ENCODE results near the gene ZC3H10.
A peak's percentile ranks its signal among the peaks of the same experiment; 100 is the strongest.
"Not testable (repeated sequence)": the region's sequence is repeated elsewhere in the genome, so short reads cannot be mapped to it uniquely, and the experiment has no call there.

ZC3H10 gene

DNA sequence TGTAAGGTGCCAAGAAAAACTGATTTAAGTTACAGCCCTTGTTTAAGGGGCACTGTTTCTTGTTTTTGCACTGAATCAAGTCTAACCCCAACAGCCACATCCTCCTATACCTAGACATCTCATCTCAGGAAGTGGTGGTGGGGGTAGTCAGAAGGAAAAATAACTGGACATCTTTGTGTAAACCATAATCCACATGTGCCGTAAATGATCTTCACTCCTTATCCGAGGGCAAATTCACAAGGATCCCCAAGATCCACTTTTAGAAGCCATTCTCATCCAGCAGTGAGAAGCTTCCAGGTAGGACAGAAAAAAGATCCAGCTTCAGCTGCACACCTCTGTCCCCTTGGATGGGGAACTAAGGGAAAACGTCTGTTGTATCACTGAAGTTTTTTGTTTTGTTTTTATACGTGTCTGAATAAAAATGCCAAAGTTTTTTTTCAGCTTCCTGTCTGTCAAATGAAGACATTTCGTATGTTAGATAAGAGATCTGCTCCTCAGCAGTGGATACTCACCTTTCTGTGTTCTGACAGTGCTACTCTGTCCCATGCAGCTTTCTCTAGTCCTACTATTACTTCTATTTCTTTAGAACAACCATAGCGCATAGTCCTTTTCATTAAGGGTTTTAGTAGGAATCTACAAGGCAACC is 14.9 kb upstream of the ZC3H10 start:
- no peak for DNase-seq

DNA sequence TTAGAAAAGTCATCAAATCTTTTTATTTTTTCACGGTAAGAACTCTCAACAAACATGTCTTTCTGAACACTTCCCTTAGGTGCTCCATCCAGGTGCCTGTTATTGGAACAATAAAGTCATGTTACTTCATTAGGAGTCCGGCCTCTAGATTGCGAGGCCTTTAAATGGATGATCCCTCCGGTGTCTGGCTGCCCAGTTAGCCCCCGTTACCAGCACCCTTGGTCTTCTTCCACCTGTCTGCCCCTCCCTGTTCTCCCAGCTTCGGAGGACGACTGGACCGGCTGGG is 14.3 kb upstream of the ZC3H10 start:
- DNase-seq, result no peak

DNA sequence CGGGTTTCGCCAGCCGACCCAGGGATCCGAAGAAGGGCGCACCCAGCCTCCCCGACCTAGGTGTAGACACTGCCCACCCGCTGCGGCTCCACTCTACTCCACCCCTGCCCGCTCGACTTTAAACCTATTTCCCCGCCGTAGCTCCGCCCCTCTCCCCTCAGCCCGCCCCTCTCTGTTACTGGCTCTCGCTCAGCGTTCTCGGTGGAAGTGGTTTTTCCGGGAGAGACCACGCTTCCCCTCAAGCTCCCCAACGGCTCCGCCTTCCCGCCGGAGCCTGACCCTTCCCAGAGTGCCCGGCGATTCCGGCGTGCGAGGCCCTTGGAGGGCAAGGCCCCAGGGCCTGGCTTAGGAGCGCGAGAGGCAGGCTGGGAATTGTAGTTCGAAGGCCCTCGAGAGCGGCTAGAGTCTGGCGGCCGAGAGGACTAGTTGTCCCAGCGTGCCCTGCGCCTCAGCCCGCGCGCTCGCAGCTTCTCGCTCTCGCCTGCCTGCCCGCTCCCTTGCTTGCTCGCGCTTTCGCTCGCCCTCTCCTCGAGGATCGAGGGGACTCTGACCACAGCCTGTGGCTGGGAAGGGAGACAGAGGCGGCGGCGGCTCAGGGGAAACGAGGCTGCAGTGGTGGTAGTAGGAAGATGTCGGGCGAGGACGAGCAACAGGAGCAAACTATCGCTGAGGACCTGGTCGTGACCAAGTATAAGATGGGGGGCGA is 13.8 kb upstream of the ZC3H10 start, which contains the start of gene PA2G4:
PA2G4 (plus strand) TSS at position 451 of the 706 bp plus-strand sequence; CDS start at position 630, 179 bp downstream.
- peak; percentile 99 for DNase-seq

DNA sequence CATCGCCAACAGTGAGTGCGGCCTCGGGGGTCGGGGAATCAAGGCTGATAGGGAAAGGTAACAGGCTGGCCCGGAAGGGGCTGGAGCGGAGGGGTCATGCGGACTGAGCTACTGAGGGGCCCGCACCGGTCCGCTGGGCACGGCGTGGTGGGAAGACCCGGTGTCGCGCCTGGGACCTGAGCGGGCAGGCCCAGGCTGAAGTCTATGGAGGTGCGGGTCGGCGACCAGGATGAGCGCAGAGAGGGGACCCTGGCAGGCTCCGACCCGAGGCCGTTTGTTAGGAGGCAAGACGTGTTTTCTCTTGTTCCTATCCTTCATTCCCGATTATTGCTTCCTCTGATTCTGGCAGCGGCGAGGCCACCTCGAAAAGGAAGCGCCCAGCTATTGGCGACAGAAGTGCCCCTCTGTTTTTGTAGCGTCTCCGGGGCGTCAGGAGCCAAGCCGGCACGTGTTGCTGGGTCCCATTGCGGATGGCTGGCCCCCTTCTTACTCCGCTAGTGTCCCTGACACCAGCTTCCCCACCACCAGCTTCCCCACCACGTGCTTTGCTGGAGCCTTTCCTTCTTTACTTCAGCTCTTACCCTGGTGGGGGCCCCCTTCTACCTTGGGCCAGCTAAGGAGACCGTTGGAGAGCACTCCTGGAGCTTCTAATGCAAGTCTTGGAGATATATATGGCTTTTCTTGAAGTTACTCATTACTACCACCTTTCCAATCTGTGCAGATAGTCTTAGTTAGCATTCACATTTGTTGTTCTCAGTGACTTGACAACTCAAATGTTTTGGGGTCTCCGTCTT is 13.1 kb upstream of the ZC3H10 start:
- peak; percentile 57 to 58 for DNase-seq

DNA sequence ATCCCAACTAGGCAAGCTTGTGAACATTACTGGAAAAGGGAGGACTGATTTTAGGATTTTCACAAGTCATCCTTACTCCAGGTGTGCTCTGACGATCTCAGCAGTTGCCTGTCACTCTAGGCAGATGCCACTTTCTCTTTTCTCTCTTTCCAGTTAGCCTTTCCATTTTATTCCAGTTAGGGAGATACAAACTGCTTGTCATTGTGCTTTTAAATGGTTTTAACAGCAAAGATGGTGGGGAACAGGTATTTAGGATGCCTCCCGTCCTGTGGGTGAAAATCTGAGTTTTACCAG is 12.5 kb upstream of the ZC3H10 start:
- DNase-seq, result no peak

DNA sequence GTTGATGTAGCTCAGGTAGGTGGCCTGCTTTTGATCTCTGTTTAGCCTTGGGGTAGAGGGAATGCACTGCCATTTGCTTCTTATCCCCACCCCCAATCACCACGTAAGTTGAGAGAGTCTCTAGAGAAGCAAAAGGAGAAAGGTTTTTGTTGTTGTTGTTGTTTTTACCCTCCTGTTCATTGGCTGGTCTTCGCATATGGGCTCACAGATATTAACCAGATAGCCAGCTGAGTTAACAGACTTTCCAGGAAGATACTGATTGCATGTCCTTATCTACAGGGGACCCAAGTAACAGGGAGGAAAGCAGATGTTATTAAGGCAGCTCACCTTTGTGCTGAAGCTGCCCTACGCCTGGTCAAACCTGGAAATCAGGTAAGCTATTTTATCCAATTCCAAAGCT is 10.8 kb upstream of the ZC3H10 start:
- DNase-seq, result no peak

DNA sequence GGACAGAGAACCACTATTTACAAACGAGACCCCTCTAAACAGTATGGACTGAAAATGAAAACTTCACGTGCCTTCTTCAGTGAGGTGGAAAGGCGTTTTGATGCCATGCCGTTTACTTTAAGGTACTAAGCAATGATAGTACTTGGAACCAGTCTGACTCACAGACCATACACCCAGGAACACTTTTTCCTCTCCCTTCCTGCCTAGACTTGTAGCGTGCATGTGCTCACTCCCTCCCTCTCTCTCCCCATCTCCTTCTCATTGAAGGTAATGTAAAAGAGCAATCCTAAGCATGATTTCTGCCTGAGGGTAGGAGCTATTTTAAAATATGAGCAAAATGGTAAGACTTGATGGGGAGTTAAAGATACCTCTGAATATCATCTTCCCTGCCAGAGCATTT is 7.5 kb upstream of the ZC3H10 start:
- DNase-seq, result no peak

DNA sequence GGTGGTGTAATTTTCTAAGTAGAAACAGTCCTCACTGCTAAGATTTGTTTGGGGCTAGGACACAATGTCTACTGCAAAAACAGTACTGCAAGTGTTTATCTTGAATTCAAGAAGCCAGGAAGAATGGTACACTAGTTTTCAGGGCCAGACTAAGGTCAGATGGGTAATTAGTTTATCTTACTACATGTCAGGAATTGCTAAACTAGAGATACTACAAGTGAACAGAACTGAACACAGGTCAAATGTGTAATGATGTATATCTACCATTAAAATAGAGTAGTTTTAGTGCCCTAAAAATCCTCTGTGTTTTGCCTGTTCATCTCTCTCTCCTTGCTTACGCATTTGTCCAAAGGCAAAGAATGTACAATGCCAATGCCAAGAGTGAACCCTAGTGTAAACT is 4.0 kb upstream of the ZC3H10 start:
- no peak for DNase-seq

DNA sequence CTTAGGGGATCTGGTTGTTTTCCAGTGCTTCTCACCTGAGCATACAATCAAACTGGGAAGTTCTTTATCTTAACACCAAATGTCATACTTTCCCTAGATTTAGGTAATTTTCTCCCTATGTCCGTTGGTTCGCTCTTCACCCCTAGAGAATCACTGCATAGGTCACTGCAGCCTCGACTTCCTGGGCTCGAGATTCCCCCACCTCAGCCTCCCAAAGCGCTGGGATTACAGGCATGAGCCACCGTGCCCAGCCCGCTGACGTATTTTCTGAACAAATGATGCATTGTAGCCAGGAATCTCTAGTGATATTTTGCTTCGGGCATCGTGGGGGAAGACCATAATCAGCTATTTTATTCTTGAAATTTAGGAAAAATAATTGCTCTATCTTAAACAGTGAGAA is 2.7 kb upstream of the ZC3H10 start:
- DNase-seq, result no peak

DNA sequence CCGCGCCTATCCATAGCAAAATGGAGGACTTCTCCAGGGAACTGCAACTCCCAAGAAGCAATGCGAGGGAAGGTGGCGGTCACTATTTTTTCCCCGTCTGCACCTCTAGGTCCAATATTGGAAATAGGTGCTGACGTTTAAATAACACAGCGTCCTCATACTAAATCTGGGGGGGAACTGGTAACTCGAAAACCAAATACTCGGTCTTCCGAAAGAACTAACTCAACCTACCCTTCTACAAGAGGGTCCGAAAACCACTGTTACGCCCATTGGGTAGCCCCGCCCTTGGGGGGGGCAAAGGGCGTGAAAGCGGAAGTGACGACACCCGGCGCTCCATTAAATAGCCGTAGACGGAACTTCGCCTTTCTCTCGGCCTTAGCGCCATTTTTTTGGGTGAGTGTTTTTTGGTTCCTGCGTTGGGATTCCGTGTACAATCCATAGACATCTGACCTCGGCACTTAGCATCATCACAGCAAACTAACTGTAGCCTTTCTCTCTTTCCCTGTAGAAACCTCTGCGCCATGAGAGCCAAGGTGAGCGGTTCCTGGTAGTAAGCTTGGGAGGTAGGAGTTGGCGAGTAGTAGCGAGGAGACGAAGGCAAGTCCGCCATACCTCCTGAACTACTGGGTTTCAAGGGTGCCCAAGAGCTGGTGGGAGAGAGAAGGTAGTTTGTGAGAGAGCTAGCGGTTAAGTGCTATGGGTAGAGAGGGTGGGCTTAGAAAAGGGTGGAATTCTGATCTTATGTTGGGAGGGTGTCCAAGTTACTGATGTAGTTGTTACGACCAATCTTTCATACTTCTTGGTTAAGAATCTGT is 1.6 kb upstream of the ZC3H10 start, which contains the start of gene RPL41:
RPL41 (plus strand) TSS at position 367 of the 815 bp plus-strand sequence.
- peak; percentile 97 to 98 for DNase-seq

DNA sequence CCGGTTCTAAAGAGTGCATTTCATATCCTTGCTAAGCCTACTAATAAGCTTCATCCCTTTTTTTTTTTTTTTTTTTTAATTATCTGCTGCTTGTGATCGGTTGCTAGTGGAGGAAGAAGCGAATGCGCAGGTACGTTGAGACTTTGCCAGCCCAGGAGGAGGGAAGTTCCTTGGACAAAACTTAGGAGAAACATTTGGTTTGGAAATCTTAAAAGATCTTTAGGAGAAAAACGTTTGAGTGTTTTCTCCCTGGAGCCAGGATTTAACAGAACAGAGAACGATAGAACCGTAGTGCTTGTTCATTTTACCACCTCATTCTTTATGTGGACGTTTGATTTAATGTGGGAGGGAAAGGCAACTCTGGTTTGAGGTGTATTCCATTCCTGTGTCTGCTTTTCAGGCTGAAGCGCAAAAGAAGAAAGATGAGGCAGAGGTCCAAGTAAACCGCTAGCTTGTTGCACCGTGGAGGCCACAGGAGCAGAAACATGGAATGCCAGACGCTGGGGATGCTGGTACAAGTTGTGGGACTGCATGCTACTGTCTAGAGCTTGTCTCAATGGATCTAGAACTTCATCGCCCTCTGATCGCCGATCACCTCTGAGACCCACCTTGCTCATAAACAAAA is 872 bp upstream of the ZC3H10 start:
- DNase-seq, result not testable (repeated sequence)

DNA sequence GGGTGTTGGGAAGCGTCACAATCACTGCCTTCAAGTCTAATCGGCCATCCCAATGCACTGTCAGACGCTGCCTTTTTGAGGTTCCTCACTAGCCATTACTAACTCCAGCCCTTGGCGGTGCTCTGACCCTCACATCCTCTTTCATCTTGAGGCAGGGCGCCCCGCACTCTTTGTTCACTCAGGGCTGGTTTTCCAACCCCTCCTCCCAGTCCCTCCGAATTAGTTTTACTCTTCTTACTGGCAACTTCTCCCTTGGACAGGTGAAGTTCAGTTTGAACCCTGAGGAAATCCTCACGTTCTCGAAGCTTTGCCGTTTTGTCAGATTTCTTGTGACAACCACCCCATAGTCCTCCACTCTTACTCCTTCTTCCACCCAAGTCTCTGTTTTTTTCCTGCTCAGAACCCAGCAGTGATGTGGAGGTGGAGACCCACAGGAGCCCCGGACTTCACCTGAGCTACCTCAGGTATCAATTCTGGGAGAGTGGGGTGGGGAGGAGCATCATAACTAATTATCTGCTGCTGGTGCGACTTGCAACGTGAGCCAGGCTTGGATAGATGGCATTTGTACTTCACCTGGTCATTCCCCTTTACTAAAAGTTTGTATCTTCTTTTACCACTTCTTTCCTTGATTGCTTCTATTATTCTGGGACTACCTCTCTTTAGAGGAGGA is 757 bp downstream of the ZC3H10 start:
- DNase-seq, result no peak

DNA sequence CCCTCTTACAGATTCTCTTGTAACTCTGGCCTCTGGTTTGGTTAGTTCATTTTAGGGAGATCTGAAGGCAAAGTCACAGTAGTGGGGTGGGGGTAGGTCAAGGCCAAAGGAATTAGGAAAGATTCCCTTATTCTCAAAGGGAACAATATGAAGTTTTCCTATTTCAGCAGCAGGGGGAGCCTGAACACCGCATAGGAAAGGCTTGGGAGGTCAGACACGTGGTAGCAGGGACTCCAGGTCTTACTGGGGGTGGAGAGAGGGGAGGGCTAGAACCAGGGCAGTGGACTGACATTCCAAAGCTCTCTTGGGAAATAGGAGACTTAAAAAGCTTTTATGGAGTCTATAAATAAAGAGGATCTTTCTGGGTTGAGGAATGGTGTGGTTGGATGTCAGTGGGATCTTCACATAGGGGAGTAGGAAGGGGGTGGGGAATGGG is 1.3 kb downstream of the ZC3H10 start:
- peak; percentile 70 for DNase-seq

DNA sequence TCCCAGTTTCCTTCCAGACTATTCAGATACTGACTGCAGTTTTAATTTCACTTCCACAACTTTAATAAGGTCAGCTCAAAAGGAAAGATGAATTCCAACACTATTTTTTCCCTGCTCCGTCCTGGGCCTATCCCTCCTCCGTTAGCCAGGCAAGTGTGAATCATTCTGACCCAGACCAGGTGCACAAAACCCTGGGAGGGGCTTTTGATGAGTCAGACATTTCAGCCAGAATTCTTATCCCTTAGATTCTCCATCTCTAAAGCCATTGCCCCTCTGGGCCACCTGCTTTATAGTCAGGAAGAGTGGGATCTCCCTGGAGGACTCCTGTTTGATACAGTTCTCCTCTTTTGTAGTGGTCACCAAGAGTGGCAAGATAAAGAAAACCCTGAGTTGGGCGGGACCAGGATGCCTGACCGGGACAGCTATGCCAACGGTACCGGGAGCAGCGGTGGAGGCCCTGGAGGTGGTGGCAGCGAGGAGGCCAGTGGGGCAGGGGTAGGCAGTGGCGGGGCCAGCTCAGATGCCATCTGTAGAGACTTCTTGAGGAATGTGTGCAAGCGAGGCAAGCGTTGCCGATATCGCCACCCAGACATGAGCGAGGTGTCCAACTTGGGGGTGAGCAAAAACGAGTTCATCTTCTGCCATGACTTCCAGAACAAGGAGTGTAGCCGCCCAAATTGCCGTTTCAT is 2.2 kb downstream of the ZC3H10 start:
- no peak for DNase-seq

DNA sequence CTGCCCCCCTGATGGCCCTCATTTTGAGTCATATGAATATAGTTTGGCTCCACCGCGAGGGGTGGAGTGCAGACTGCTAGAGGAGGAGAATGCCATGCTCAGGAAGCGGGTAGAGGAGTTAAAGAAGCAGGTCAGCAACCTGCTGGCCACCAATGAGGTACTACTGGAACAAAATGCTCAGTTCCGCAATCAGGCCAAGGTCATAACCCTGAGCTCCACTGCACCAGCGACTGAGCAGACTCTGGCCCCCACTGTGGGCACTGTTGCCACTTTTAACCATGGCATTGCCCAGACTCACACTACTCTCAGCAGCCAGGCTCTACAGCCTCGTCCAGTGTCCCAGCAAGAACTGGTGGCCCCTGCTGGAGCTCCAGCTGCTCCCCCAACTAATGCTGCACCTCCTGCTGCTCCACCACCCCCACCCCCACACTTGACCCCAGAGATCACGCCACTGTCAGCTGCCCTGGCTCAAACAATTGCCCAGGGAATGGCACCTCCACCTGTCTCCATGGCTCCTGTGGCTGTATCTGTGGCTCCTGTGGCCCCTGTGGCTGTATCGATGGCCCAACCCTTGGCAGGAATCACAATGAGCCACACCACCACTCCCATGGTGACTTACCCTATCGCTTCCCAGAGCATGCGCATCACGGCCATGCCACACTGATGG is 3.3 kb downstream of the ZC3H10 start:
- DNase-seq, result no peak

DNA sequence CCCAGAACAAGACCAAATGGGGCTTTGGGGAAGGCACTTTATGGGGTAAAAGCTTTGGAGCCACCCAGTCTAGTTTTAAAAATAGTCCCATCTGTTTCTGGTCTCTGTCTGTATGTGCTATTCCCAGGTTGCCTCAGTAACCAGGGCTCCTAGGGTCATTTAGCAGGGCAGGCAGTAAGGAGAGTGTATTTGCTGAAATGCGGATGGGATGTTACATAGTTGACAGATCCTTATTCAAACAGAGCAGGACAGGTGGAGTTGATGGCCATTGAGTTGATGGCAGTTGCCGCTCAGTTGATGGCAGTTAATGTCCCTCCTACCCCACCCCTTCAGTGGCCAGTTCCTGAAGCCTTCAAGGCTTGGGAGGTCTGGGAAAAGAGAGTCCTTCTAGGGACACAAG is 4.6 kb downstream of the ZC3H10 start:
- no peak for DNase-seq

DNA sequence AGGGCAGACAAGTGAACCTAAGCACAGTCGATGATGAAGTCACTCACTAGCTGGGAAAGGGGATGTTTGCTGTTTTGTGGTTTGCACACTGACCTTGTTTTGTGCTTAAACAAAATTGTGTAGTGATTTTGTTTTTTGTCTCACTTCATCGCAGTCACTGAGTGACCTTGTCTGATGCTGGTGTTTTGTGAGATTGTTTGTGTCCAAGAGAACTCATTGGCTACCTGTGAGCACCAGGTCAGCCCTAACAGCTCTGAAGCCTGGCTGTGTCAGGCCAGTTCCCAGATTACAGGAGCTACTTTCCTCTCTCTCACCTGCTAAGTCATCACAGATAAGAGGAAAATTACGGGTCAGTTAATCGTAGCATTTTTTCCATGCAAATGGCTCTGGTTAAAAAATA is 6.1 kb downstream of the ZC3H10 start:
- no peak for DNase-seq

DNA sequence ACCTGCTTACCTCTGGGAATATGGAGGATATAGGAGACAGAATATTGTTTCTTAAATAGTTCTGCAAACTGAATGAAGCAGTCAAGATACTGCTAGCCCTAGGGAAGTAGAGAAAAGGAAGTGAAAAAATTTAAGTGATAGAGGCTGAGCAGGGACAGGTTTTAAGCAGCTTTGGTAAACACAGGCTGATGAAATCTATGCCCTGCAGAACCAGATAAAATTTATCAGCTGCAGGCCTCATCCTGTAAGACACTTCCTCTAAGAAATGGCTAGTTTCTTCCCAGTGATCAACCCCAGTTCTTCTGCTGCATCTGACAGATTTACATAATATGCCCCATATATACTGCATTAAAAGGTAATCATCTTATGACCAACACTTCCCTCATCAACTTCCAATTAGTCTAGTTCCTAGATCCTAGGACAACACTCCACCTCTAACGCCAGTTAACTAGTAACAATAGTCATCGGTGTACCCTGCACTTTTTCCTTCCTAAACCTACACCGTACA is 8.7 kb downstream of the ZC3H10 start:
- no peak for DNase-seq

DNA sequence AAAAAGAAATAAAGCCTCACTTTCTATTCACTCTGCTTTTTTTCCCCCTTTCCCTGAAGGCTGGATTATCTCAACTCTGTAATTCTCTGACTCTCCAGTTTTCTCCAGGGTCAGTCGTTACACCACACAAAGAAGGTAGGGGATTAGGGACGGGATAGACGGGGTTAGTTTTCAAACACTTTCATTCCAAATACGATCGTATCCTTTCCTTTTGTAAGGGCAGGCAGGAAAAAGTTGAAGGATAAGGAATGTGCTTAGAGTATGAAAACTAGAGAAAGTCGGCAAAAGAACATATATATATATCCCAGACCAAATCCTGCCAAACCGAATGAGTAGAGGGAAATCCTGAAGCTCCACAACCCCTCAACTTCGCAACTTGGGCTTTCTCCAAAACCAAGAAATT is 9.4 kb downstream of the ZC3H10 start:
- no peak for DNase-seq

DNA sequence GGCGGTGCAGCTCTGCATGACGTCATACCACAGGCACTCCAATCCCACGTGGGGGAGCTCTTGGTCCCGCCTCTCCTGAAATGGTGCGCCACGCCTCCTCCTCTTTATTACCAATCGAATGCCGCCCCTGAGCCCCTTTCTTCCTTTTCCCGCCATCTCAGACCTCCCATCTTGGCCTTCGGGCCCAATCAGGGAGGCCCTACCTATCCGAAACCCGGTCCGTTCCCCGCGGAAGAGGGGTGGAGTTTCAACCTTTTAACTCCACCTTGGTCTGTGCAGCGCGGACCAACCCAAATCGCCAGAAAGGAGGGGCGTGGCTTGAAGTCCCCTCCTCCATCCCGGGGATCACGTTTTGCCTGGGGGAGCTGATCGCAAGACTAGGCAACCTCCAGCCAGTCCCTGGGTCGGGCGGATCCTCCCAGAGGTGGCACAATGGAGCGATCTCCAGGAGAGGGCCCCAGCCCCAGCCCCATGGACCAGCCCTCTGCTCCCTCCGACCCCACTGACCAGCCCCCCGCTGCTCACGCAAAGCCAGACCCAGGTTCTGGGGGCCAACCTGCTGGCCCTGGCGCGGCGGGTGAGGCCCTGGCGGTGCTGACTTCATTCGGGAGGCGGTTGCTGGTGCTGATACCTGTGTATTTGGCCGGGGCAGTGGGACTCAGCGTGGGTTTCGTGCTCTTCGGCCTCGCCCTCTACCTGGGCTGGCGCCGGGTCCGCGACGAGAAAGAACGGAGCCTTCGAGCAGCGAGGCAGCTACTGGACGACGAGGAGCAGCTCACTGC is 10.0 kb downstream of the ZC3H10 start, which contains the start of gene ESYT1:
ESYT1 (plus strand) TSS at position 380 of the 782 bp plus-strand sequence; CDS start at position 433, 53 bp downstream.
- peak; percentile 97 for DNase-seq
